ENCODE results near the gene CCL15.

The CCL15 gene

GRCh38 chr17:35972066-35972465, 29.3 kb downstream of the CCL15 start:
- no peak for TF ChIP-seq CTCF (conservative IDR thresholded peaks at IDR 0.05; ENCODE audit: low read depth, low read length)
- no peak for DNase-seq (ENCODE audit: low read depth)
- H3K4me3 ChIP-seq (ENCODE audit: low read depth, low read length), result no peak overlapping the region

GRCh38 chr17:35969558-35970380, 31.6 kb downstream of the CCL15 start:
- peak; percentile 89 for DNase-seq (ENCODE audit: low read depth)
- TF ChIP-seq CTCF (conservative IDR thresholded peaks at IDR 0.05; ENCODE audit: low read depth, low read length), result peak; percentile 86
- no peak overlapping the region for H3K4me3 ChIP-seq (ENCODE audit: low read depth, low read length)

GRCh38 chr17:35968520-35969054, 32.8 kb downstream of the CCL15 start:
- TF ChIP-seq CTCF (conservative IDR thresholded peaks at IDR 0.05; ENCODE audit: low read depth, low read length), result no peak
- DNase-seq (ENCODE audit: low read depth), result no peak
- no peak overlapping the region for H3K4me3 ChIP-seq (ENCODE audit: low read depth, low read length)

- no peak for TF ChIP-seq CTCF (conservative IDR thresholded peaks at IDR 0.05; ENCODE audit: low read depth, low read length)
- no peak overlapping the region for H3K4me3 ChIP-seq (ENCODE audit: low read depth, low read length)
- DNase-seq (ENCODE audit: low read depth), result no peak
Measured at GRCh38 chr17:35965272-35965671, 36.1 kb downstream of the CCL15 start.

GRCh38 chr17:35963663-35964062, 37.7 kb downstream of the CCL15 start:
- H3K4me3 ChIP-seq (ENCODE audit: low read depth, low read length), result no peak overlapping the region
- no peak for DNase-seq (ENCODE audit: low read depth)
- TF ChIP-seq CTCF (conservative IDR thresholded peaks at IDR 0.05; ENCODE audit: low read depth, low read length), result no peak

GRCh38 chr17:35953720-35954119, 47.6 kb downstream of the CCL15 start:
- no peak for DNase-seq (ENCODE audit: low read depth)
- no peak for TF ChIP-seq CTCF (conservative IDR thresholded peaks at IDR 0.05; ENCODE audit: low read depth, low read length)
- H3K4me3 ChIP-seq (ENCODE audit: low read depth, low read length), result no peak overlapping the region

GRCh38 chr17:35949401-35949800, 52.0 kb downstream of the CCL15 start:
- H3K4me3 ChIP-seq (ENCODE audit: low read depth, low read length), result no peak overlapping the region
- peak; percentile 50 for DNase-seq (ENCODE audit: low read depth)
- TF ChIP-seq CTCF (conservative IDR thresholded peaks at IDR 0.05; ENCODE audit: low read depth, low read length), result no peak
